ENCODE data around the gene B4GALT6.

- no peak for TF ChIP-seq EZH2 (IDR thresholded peaks at IDR 0.05; ENCODE audit: low read length, unreplicated experiment)
- no peak for TF ChIP-seq CTCF (conservative IDR thresholded peaks at IDR 0.05; ENCODE audit: low read depth, low read length)
These were observed 59.3 kb downstream of the B4GALT6 start for GRCh38 chr18:31624892-31625640.

Measured in PC-3 (cell line).